ENCODE results near the gene PTPRN.

DNA sequence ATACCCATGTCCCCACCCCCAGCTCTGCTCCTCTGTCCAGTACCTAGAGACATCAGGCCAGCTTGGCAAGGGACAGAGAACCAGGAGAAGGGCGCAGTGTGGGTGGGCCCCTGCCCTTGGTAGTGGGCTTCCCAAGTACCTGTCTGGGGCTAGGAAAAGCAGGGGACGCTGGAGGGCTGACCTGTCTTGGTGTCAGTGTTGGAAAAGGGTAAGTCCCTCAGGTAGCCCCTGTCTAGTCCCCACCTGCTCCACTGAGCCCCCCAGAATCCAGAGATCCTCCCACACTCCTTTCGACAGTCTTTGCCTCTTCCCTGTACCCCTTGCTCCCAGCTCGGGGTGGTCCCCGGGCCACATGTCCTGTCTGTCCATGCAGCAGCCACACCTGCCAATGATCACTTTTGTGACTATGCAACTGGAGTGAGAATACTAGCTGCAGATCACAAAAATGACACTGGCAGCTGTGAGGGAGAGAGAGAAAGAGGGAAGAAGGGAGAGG, 15.4 kb downstream of the PTPRN start:
- TF ChIP-seq, protein P1, sequence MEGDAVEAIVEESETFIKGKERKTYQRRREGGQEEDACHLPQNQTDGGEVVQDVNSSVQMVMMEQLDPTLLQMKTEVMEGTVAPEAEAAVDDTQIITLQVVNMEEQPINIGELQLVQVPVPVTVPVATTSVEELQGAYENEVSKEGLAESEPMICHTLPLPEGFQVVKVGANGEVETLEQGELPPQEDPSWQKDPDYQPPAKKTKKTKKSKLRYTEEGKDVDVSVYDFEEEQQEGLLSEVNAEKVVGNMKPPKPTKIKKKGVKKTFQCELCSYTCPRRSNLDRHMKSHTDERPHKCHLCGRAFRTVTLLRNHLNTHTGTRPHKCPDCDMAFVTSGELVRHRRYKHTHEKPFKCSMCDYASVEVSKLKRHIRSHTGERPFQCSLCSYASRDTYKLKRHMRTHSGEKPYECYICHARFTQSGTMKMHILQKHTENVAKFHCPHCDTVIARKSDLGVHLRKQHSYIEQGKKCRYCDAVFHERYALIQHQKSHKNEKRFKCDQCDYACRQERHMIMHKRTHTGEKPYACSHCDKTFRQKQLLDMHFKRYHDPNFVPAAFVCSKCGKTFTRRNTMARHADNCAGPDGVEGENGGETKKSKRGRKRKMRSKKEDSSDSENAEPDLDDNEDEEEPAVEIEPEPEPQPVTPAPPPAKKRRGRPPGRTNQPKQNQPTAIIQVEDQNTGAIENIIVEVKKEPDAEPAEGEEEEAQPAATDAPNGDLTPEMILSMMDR (conservative IDR thresholded peaks at IDR 0.05), result no peak
- TF ChIP-seq EZH2 (IDR thresholded peaks at IDR 0.05; ENCODE audit: low read depth), result no peak
